ENCODE data around the gene ATXN7. TPM values are rescaled to one million over a fixed set of nuclear protein-coding genes. Genes with fewer than 3 reads are reported as not detected.

The ATXN7 gene
- total RNA-seq, 2 experiments from 2014 or later: 35.6 to 40.5 TPM

- DNase-seq: peak; percentile 24
- CTCF ChIA-PET: interaction anchor here (1.0 to 3.6 kb wide), 4 partner anchors 13 to 113 kb away, joined by 3 to 15 read pairs (median 4); partner anchors contain the start of gene PSMD6
- peak overlapping the region; percentile 94 for H3K27ac Mint-ChIP-seq
These were observed 47.2 kb downstream of the ATXN7 start for GRCh38 chr3:63910891-63911290.

GRCh38 chr3:63911509-63911872, 47.8 kb downstream of the ATXN7 start:
- H3K4me1 Mint-ChIP-seq (ENCODE audit: low read depth): peaks cover 45% of the 10 kb centered on the region
- peaks cover 31% of the 10 kb centered on the region for H3K36me3 Mint-ChIP-seq (ENCODE audit: low read depth)
- H3K9me3 Mint-ChIP-seq (ENCODE audit: insufficient read depth): no peaks in the 10 kb centered on the region
- ChIA-PET POLR2A (interaction anchor here (1.0 to 1.8 kb wide), 5 partner anchors 17 to 67 kb away, joined by 4 to 9 read pairs (median 5); partner anchors contain the start of genes ATXN7 and THOC7), CTCF (interaction anchor here (0.7 to 3.6 kb wide), 6 partner anchors 14 to 112 kb away, joined by 3 to 15 read pairs (median 4); partner anchors contain the start of gene PSMD6)
- no peaks in the 10 kb centered on the region for H3K27me3 Mint-ChIP-seq (ENCODE audit: low read depth)
- DNase-seq (no peak), ATAC-seq (no peak)
- peak overlapping the region; percentile 94 for H3K27ac Mint-ChIP-seq
- peak overlapping the region; percentile 82 for H3K4me3 Mint-ChIP-seq

More at GRCh38 chr3:63910891-63911290, 47.2 kb downstream of the ATXN7 start:
- ATAC-seq: no peak
- POLR2A ChIA-PET: interaction anchor here (1.4 to 1.8 kb wide), 2 partner anchors 17 to 68 kb away, joined by 5 to 9 read pairs; no protein-coding TSS in a partner anchor
- peaks cover 42% of the 10 kb centered on the region for H3K4me1 Mint-ChIP-seq (ENCODE audit: low read depth)
- H3K36me3 Mint-ChIP-seq (ENCODE audit: low read depth): peaks cover 29% of the 10 kb centered on the region
- H3K9me3 Mint-ChIP-seq (ENCODE audit: insufficient read depth): no peaks in the 10 kb centered on the region
- H3K4me3 Mint-ChIP-seq: peak overlapping the region; percentile 82
- no peaks in the 10 kb centered on the region for H3K27me3 Mint-ChIP-seq (ENCODE audit: low read depth)

- Mint-ChIP-seq H3K4me3 (peak within 1 kb of the TSS; percentile 88), H3K9me3 (ENCODE audit: insufficient read depth) (no peaks in the 10 kb centered on the region), H3K36me3 (ENCODE audit: low read depth) (peaks cover 35% of the 10 kb centered on the region), H3K4me1 (ENCODE audit: low read depth) (peaks cover 47% of the 10 kb centered on the region), H3K27me3 (ENCODE audit: low read depth) (no peaks in the 10 kb centered on the region), H3K27ac (peak within 1 kb of the TSS; percentile 94)
- DNase-seq (peak; percentile 84), ATAC-seq (peak; percentile 80)
- CTCF ChIA-PET: interaction anchor here (0.7 to 3.6 kb wide), 5 partner anchors 14 to 111 kb away, joined by 3 to 15 read pairs (median 4); partner anchors contain the start of gene PSMD6
- POLR2A ChIA-PET: interaction anchor here (0.6 to 1.8 kb wide), 7 partner anchors 16 to 66 kb away, joined by 3 to 9 read pairs (median 4); partner anchors contain the start of genes ATXN7 and THOC7
These were observed 48.5 kb downstream of the ATXN7 start, which contains the start of gene SCAANT1 for GRCh38 chr3:63911873-63912767. Gene SCAANT1 (minus strand): TSS chr3:63912383.

GRCh38 chr3:63912768-63913588, 49.3 kb downstream of the ATXN7 start:
- peaks cover 53% of the 10 kb centered on the region for H3K4me1 Mint-ChIP-seq (ENCODE audit: low read depth)
- DNase-seq (peak; percentile 51), ATAC-seq (peak; percentile 22)
- POLR2A ChIA-PET: interaction anchor here (0.6 to 1.8 kb wide), 3 partner anchors 15 to 55 kb away, joined by 3 to 9 read pairs (median 4); no protein-coding TSS in a partner anchor
- peak overlapping the region; percentile 88 for H3K4me3 Mint-ChIP-seq
- H3K36me3 Mint-ChIP-seq (ENCODE audit: low read depth): peaks cover 44% of the 10 kb centered on the region
- CTCF ChIA-PET: interaction anchor here (1.4 to 3.6 kb wide), 2 partner anchors 55 to 111 kb away, joined by 3 to 15 read pairs; partner anchors contain the start of gene PSMD6
- H3K9me3 Mint-ChIP-seq (ENCODE audit: insufficient read depth): no peaks in the 10 kb centered on the region
- H3K27ac Mint-ChIP-seq: peak overlapping the region; percentile 92
- H3K27me3 Mint-ChIP-seq (ENCODE audit: low read depth): no peaks in the 10 kb centered on the region

- H3K9me3 Mint-ChIP-seq (ENCODE audit: insufficient read depth): no peaks in the 10 kb centered on the region
- POLR2A ChIA-PET: no interaction called here
- no peak for ATAC-seq
- peaks cover 53% of the 10 kb centered on the region for H3K4me1 Mint-ChIP-seq (ENCODE audit: low read depth)
- peaks cover 55% of the 10 kb centered on the region for H3K36me3 Mint-ChIP-seq (ENCODE audit: low read depth)
- no peak for DNase-seq
- CTCF ChIA-PET: interaction anchor here (1.2 kb wide), 1 partner anchor 14 kb away, joined by 4 read pairs; no protein-coding TSS in a partner anchor
- H3K27ac Mint-ChIP-seq: no peak overlapping the region
- H3K27me3 Mint-ChIP-seq (ENCODE audit: low read depth): no peaks in the 10 kb centered on the region
- H3K4me3 Mint-ChIP-seq: peak overlapping the region; percentile 88
These were observed 50.6 kb downstream of the ATXN7 start for GRCh38 chr3:63914312-63914711.

GRCh38 chr3:63918321-63918720, 54.7 kb downstream of the ATXN7 start:
- DNase-seq (no peak), ATAC-seq (no peak)
- Mint-ChIP-seq H3K36me3 (ENCODE audit: low read depth) (peaks cover 78% of the 10 kb centered on the region), H3K9me3 (ENCODE audit: insufficient read depth) (no peaks in the 10 kb centered on the region), H3K4me1 (ENCODE audit: low read depth) (peaks cover 47% of the 10 kb centered on the region), H3K27me3 (ENCODE audit: low read depth) (no peaks in the 10 kb centered on the region), H3K4me3 (no peak overlapping the region), H3K27ac (no peak overlapping the region)
- ChIA-PET CTCF (no interaction called here), POLR2A (no interaction called here)

- ChIA-PET POLR2A (no interaction called here), CTCF (no interaction called here)
- no peak overlapping the region for H3K4me3 Mint-ChIP-seq
- H3K4me1 Mint-ChIP-seq (ENCODE audit: low read depth): peaks cover 30% of the 10 kb centered on the region
- no peaks in the 10 kb centered on the region for H3K9me3 Mint-ChIP-seq (ENCODE audit: insufficient read depth)
- no peak overlapping the region for H3K27ac Mint-ChIP-seq
- peaks cover 77% of the 10 kb centered on the region for H3K36me3 Mint-ChIP-seq (ENCODE audit: low read depth)
- DNase-seq (no peak), ATAC-seq (no peak)
- H3K27me3 Mint-ChIP-seq (ENCODE audit: low read depth): no peaks in the 10 kb centered on the region
These were observed 56.3 kb downstream of the ATXN7 start for GRCh38 chr3:63920001-63920400.

GRCh38 chr3:63921741-63922482, 58.2 kb downstream of the ATXN7 start:
- ChIA-PET CTCF (no interaction called here), POLR2A (no interaction called here)
- Mint-ChIP-seq H3K27me3 (ENCODE audit: low read depth) (no peaks in the 10 kb centered on the region), H3K4me1 (ENCODE audit: low read depth) (peaks cover 23% of the 10 kb centered on the region), H3K4me3 (no peak overlapping the region), H3K36me3 (ENCODE audit: low read depth) (peaks cover 79% of the 10 kb centered on the region), H3K27ac (no peak overlapping the region), H3K9me3 (ENCODE audit: insufficient read depth) (no peaks in the 10 kb centered on the region)
- no peak for ATAC-seq
- no peak for DNase-seq

GRCh38 chr3:63922491-63923199, 59.0 kb downstream of the ATXN7 start:
- no peak overlapping the region for H3K4me3 Mint-ChIP-seq
- DNase-seq: no peak
- peaks cover 19% of the 10 kb centered on the region for H3K4me1 Mint-ChIP-seq (ENCODE audit: low read depth)
- no peak for ATAC-seq
- H3K9me3 Mint-ChIP-seq (ENCODE audit: insufficient read depth): no peaks in the 10 kb centered on the region
- CTCF ChIA-PET: no interaction called here
- H3K36me3 Mint-ChIP-seq (ENCODE audit: low read depth): peaks cover 76% of the 10 kb centered on the region
- POLR2A ChIA-PET: no interaction called here
- no peaks in the 10 kb centered on the region for H3K27me3 Mint-ChIP-seq (ENCODE audit: low read depth)
- H3K27ac Mint-ChIP-seq: no peak overlapping the region

- H3K9me3 Mint-ChIP-seq (ENCODE audit: insufficient read depth): no peaks in the 10 kb centered on the region
- ChIA-PET POLR2A (no interaction called here), CTCF (no interaction called here)
- H3K4me3 Mint-ChIP-seq: no peak overlapping the region
- no peaks in the 10 kb centered on the region for H3K27me3 Mint-ChIP-seq (ENCODE audit: low read depth)
- H3K27ac Mint-ChIP-seq: no peak overlapping the region
- peaks cover 18% of the 10 kb centered on the region for H3K4me1 Mint-ChIP-seq (ENCODE audit: low read depth)
- ATAC-seq (no peak), DNase-seq (no peak)
- H3K36me3 Mint-ChIP-seq (ENCODE audit: low read depth): peaks cover 63% of the 10 kb centered on the region
These were observed 62.6 kb downstream of the ATXN7 start for GRCh38 chr3:63926309-63926708.

Data from activated CD8-positive, alpha-beta T cell treated with anti-CD3 and anti-CD28 coated beads, Interleukin-2, amount 10 ng/mL, durations not matched to agents 7 days and 5 days (primary cell).